HUES6 (cell line): ENCODE measurements around the gene SETD5.

ENCODE experiments used
- H3K27ac ChIP-seq: 2 replicates; pipeline ENCODE4 v1.7.0; 2013; ENCODE audit warnings: low read depth, mild to moderate bottlenecking, low read length, inconsistent platforms
- H3K27me3 ChIP-seq: 2 replicates; pipeline ENCODE4 v1.6.1; 2013; ENCODE audit warnings: low read length; ENCODE audit not compliant: control insufficient read depth, insufficient read depth
- H3K36me3 ChIP-seq: 2 replicates; pipeline ENCODE4 v1.6.1; 2013; ENCODE audit warnings: low read length; ENCODE audit not compliant: control insufficient read depth, insufficient read depth
- H3K4me1 ChIP-seq: 2 replicates; pipeline ENCODE4 v1.6.1; 2013; ENCODE audit warnings: low read length; ENCODE audit not compliant: control insufficient read depth, insufficient read depth
- H3K4me3 ChIP-seq: 2 replicates; pipeline ENCODE4 v1.5.1; 2013; ENCODE audit warnings: low read depth, low read length
- H3K9ac ChIP-seq: one replicate; pipeline ENCODE4 v1.6.1; 2013; ENCODE audit warnings: mild to moderate bottlenecking, low read length
- H3K9me3 ChIP-seq: 2 replicates; pipeline ENCODE4 v1.6.1; 2013; ENCODE audit warnings: low read depth, low read length; ENCODE audit not compliant: control insufficient read depth, insufficient read depth

Gene SETD5

GRCh38 chr3:9439331-9439730 is 41.9 kb downstream of the SETD5 start:
- no peaks in the 10 kb centered on the region for H3K27me3 ChIP-seq
- H3K4me3 ChIP-seq, result no peak overlapping the region
- peaks cover 99% of the 10 kb centered on the region for H3K36me3 ChIP-seq
- H3K27ac ChIP-seq, result no peak overlapping the region
- H3K9me3 ChIP-seq, result no peaks in the 10 kb centered on the region
- no peak overlapping the region for H3K9ac ChIP-seq
- H3K4me1 ChIP-seq, result no peaks in the 10 kb centered on the region

GRCh38 chr3:9441501-9442221 is 44.2 kb downstream of the SETD5 start:
- Histone ChIP-seq H3K27ac (no peak overlapping the region), H3K27me3 (no peaks in the 10 kb centered on the region), H3K4me3 (no peak overlapping the region), H3K36me3 (peaks cover 96% of the 10 kb centered on the region), H3K4me1 (no peaks in the 10 kb centered on the region), H3K9me3 (no peaks in the 10 kb centered on the region), H3K9ac (no peak overlapping the region)

- H3K4me1 ChIP-seq, result no peaks in the 10 kb centered on the region
- H3K4me3 ChIP-seq, result no peak overlapping the region
- no peak overlapping the region for H3K27ac ChIP-seq
- H3K9ac ChIP-seq, result no peak overlapping the region
- peaks cover 97% of the 10 kb centered on the region for H3K36me3 ChIP-seq
- no peaks in the 10 kb centered on the region for H3K27me3 ChIP-seq
- no peaks in the 10 kb centered on the region for H3K9me3 ChIP-seq
Observed at GRCh38 chr3:9448071-9448470, 50.7 kb downstream of the SETD5 start.

GRCh38 chr3:9448643-9449042 is 51.2 kb downstream of the SETD5 start:
- H3K36me3 ChIP-seq, result peaks cover 97% of the 10 kb centered on the region
- H3K9me3 ChIP-seq, result no peaks in the 10 kb centered on the region
- no peak overlapping the region for H3K9ac ChIP-seq
- H3K27ac ChIP-seq, result no peak overlapping the region
- no peaks in the 10 kb centered on the region for H3K27me3 ChIP-seq
- no peaks in the 10 kb centered on the region for H3K4me1 ChIP-seq
- no peak overlapping the region for H3K4me3 ChIP-seq

GRCh38 chr3:9450126-9450525 is 52.7 kb downstream of the SETD5 start:
- H3K36me3 ChIP-seq, result peaks cover 96% of the 10 kb centered on the region
- no peaks in the 10 kb centered on the region for H3K9me3 ChIP-seq
- H3K9ac ChIP-seq, result no peak overlapping the region
- H3K27me3 ChIP-seq, result no peaks in the 10 kb centered on the region
- H3K4me1 ChIP-seq, result no peaks in the 10 kb centered on the region
- H3K4me3 ChIP-seq, result no peak overlapping the region
- H3K27ac ChIP-seq, result no peak overlapping the region

- H3K9ac ChIP-seq, result no peak overlapping the region
- H3K9me3 ChIP-seq, result no peaks in the 10 kb centered on the region
- no peak overlapping the region for H3K27ac ChIP-seq
- H3K36me3 ChIP-seq, result peaks cover 99% of the 10 kb centered on the region
- no peak overlapping the region for H3K4me3 ChIP-seq
- no peaks in the 10 kb centered on the region for H3K4me1 ChIP-seq
- no peaks in the 10 kb centered on the region for H3K27me3 ChIP-seq
Observed at GRCh38 chr3:9450991-9451390, 53.6 kb downstream of the SETD5 start.

- H3K27ac ChIP-seq, result no peak overlapping the region
Observed at GRCh38 chr3:9452417-9452816, 55.0 kb downstream of the SETD5 start.

GRCh38 chr3:9455596-9456131 is 58.2 kb downstream of the SETD5 start:
- Histone ChIP-seq H3K27me3 (no peaks in the 10 kb centered on the region), H3K9ac (no peak overlapping the region), H3K27ac (no peak overlapping the region), H3K9me3 (no peaks in the 10 kb centered on the region), H3K4me1 (no peaks in the 10 kb centered on the region), H3K36me3 (peaks cover 93% of the 10 kb centered on the region), H3K4me3 (no peak overlapping the region)

More at GRCh38 chr3:9452417-9452816, 55.0 kb downstream of the SETD5 start:
- H3K36me3 ChIP-seq, result peaks cover 94% of the 10 kb centered on the region
- no peak overlapping the region for H3K4me3 ChIP-seq
- no peaks in the 10 kb centered on the region for H3K9me3 ChIP-seq
- H3K4me1 ChIP-seq, result no peaks in the 10 kb centered on the region
- no peak overlapping the region for H3K9ac ChIP-seq
- no peaks in the 10 kb centered on the region for H3K27me3 ChIP-seq

GRCh38 chr3:9467451-9467850 is 70.0 kb downstream of the SETD5 start:
- Histone ChIP-seq H3K4me1 (no peaks in the 10 kb centered on the region), H3K27me3 (no peaks in the 10 kb centered on the region), H3K9ac (no peak overlapping the region), H3K36me3 (peaks cover 98% of the 10 kb centered on the region), H3K9me3 (no peaks in the 10 kb centered on the region), H3K4me3 (no peak overlapping the region), H3K27ac (no peak overlapping the region)

- Histone ChIP-seq H3K4me1 (no peaks in the 10 kb centered on the region), H3K4me3 (no peak overlapping the region), H3K27me3 (no peaks in the 10 kb centered on the region), H3K9ac (no peak overlapping the region), H3K36me3 (peaks cover 98% of the 10 kb centered on the region), H3K9me3 (no peaks in the 10 kb centered on the region), H3K27ac (no peak overlapping the region)
Observed at GRCh38 chr3:9468460-9468859, 71.0 kb downstream of the SETD5 start.

GRCh38 chr3:9469986-9470385 is 72.6 kb downstream of the SETD5 start:
- no peaks in the 10 kb centered on the region for H3K4me1 ChIP-seq
- H3K36me3 ChIP-seq, result peaks cover 98% of the 10 kb centered on the region
- no peak overlapping the region for H3K9ac ChIP-seq
- no peaks in the 10 kb centered on the region for H3K9me3 ChIP-seq
- no peak overlapping the region for H3K27ac ChIP-seq
- H3K4me3 ChIP-seq, result no peak overlapping the region
- no peaks in the 10 kb centered on the region for H3K27me3 ChIP-seq
